ENCODE measurements around the gene MYO18B. TPM values are rescaled to one million over a fixed set of nuclear protein-coding genes. Genes with fewer than 3 reads are reported as not detected.
A peak's percentile ranks its signal among the peaks of the same experiment; 100 is the strongest.

The MYO18B gene
- total and polyA plus RNA-seq, 2 of the 8 experiments (the other 6 are each of a cell fraction or from before 2014, with no cell fraction given): 0.62 to 0.78 TPM

DNA sequence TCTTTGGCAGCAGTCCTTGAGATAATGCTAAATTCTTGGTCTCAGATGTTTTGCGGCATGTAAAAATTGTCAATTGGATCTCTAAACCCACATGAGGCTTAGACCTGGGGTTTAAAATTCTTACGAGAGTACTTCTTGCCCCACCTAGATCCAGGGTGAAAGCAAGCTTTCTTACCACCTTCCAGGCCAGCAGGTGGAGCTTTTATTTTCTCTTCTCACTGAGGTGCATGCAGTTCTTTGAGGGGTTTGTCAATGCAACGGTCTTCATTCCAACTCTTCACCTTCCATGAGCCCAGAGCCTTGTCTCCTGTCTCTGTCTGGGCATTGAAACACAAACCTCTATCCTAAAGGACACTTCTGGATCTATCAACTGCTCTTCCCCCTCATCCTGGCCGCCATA lies 154.1 kb downstream of the MYO18B start:
- Histone ChIP-seq H3K9ac (replicated peaks in 1 of 4; ENCODE audit: extremely low read depth in 1 of 4, low read depth in 3 of 4, low read length in 3 of 4) (no peak overlapping the region), H3K23ac (ENCODE audit: insufficient read length) (no peak overlapping the region), H4K5ac (ENCODE audit: insufficient read length, low read depth, low read length) (no peak overlapping the region), H3K9me3 (ENCODE audit: insufficient read depth in 2 of 2, low read depth in 1 of 2, low read length in 1 of 2) (no peaks in the 10 kb centered on the region), H3K56ac (replicated peaks; ENCODE audit: insufficient read length, low read depth, low read length) (no peak overlapping the region), H3K14ac (ENCODE audit: insufficient read length) (no peak overlapping the region), H2BK12ac (ENCODE audit: low read depth, low read length) (no peak overlapping the region), H2BK20ac (ENCODE audit: low read length) (no peak overlapping the region), H2AFZ (ENCODE audit: low read length) (no peak overlapping the region), H3K18ac (ENCODE audit: extremely low read depth, low read length) (no peak overlapping the region), H3K27ac (ENCODE audit: low read depth, low read length) (no peak overlapping the region), H4K8ac (ENCODE audit: extremely low read depth, insufficient read depth, low read length) (no peak overlapping the region), H3K4ac (replicated peaks; ENCODE audit: insufficient read length, low read depth, low read length) (no peak overlapping the region), H3K4me2 (ENCODE audit: insufficient read depth in 1 of 2, low read depth in 2 of 2, low read length in 2 of 2) (no peak overlapping the region), H3K23me2 (ENCODE audit: low read depth, low read length) (peaks cover 5% of the 10 kb centered on the region; the same call in 1 of the 2 replicates), H2BK5ac (ENCODE audit: low read depth, low read length) (no peak overlapping the region), H4K91ac (replicated peaks; ENCODE audit: insufficient read length, low read length) (no peak overlapping the region), H2AK5ac (ENCODE audit: low read depth, low read length) (no peak overlapping the region), H3K27me3 (replicated peaks in 1 of 4; ENCODE audit: control insufficient read depth in 3 of 4, extremely low read depth in 1 of 4, insufficient read depth in 3 of 4, low read length in 3 of 4) (no peaks in the 10 kb centered on the region), H4K20me1 (replicated peaks in 1 of 2; ENCODE audit: control insufficient read depth in 1 of 2, insufficient read depth in 2 of 2, low read length in 2 of 2) (no peaks in the 10 kb centered on the region), H3K36me3 (ENCODE audit: control insufficient read depth in 2 of 4, insufficient read depth in 4 of 4, low read length in 3 of 4) (no peaks in the 10 kb centered on the region), H3K79me2 (ENCODE audit: control insufficient read depth in 1 of 2, insufficient read depth in 2 of 2, low read length in 2 of 2) (no peaks in the 10 kb centered on the region), H2BK15ac (ENCODE audit: low read length) (no peak overlapping the region), H2BK120ac (replicated peaks; ENCODE audit: low read depth, low read length) (no peak overlapping the region), H3K4me1 (replicated peaks in 1 of 4; ENCODE audit: control insufficient read depth in 3 of 4, insufficient read depth in 4 of 4, low read length in 3 of 4) (no peaks in the 10 kb centered on the region), H3K79me1 (ENCODE audit: low read depth, low read length) (no peaks in the 10 kb centered on the region), H3K4me3 (ENCODE audit: extremely low read depth in 1 of 4, insufficient read depth in 2 of 4, low read depth in 3 of 4, low read length in 4 of 4) (no peak overlapping the region)
- FAIRE-seq: peak; percentile 42
- WGBS, 2 experiments (ENCODE audit: extremely low coverage in 1 of 2, insufficient coverage in 1 of 2, insufficient read length in 1 of 2, insufficient replicate concordance in 2 of 2, low coverage in 1 of 2, low lambda C conversion rate in 2 of 2, missing lambda C conversion rate in 1 of 2): 87% methylated on average over 4 of the region's 4 CpGs; no CpG with 5 or more reads in 1 of the 2 experiments
- ChIA-PET POLR2A (ENCODE audit: partially characterized antibody) (interaction anchor here (0.9 kb wide), 1 partner anchor 105 kb away, joined by 4 read pairs; no protein-coding TSS in a partner anchor), CTCF (ENCODE audit: partially characterized antibody) (interaction anchor here (0.5 to 2.2 kb wide), 24 partner anchors 8 to 436 kb away, joined by 3 to 18 read pairs (median 3); no protein-coding TSS in a partner anchor)
- peak; percentile 41 to 55 for TF ChIP-seq RAD21 (IDR thresholded peaks at IDR 0.05 in 1 of 2, conservative IDR thresholded peaks at IDR 0.05 in 1 of 2; ENCODE audit: low read depth in 2 of 2, low read length in 2 of 2)
- no peak for TF ChIP-seq SP4 (IDR thresholded peaks at IDR 0.05; ENCODE audit: low read length)
- TF ChIP-seq, protein P1, sequence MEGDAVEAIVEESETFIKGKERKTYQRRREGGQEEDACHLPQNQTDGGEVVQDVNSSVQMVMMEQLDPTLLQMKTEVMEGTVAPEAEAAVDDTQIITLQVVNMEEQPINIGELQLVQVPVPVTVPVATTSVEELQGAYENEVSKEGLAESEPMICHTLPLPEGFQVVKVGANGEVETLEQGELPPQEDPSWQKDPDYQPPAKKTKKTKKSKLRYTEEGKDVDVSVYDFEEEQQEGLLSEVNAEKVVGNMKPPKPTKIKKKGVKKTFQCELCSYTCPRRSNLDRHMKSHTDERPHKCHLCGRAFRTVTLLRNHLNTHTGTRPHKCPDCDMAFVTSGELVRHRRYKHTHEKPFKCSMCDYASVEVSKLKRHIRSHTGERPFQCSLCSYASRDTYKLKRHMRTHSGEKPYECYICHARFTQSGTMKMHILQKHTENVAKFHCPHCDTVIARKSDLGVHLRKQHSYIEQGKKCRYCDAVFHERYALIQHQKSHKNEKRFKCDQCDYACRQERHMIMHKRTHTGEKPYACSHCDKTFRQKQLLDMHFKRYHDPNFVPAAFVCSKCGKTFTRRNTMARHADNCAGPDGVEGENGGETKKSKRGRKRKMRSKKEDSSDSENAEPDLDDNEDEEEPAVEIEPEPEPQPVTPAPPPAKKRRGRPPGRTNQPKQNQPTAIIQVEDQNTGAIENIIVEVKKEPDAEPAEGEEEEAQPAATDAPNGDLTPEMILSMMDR (IDR thresholded peaks at IDR 0.05; ENCODE audit: control extremely low read depth in 1 of 3, insufficient read depth in 1 of 3, low read depth in 1 of 3, low read length in 3 of 3): peak in 2 of 3 experiments; percentile 47; a peak in 2 of 4 replicates
- no peak for DNase-seq (ENCODE audit: low read depth in 1 of 2, low spot score in 2 of 2)
